ENCODE results near the gene RAP1GAP.
A peak's percentile ranks its signal among the peaks of the same experiment; 100 is the strongest.

RAP1GAP gene

GRCh38 chr1:21590126-21590880 lies 78.9 kb downstream of the RAP1GAP start:
- FAIRE-seq, result no peak

DNA sequence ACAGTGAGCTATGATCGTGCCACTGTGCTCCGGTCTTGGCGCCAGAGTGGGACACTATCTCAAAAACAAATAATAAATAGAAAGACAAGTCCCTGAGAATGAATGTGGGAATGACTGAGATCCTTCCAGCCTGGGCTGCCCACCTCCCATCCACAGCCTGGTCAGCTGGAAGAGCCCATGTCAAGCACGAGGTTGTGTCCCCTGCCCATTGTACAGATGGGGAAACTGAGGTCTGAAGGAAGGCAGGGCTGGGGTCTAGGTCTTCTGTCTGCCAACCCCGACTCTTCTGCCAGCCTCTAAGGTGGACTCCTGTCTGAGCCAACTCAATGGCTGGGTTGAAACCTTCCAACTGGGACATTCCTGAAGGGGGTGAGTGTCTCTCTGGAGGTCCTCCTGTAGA lies 79.5 kb downstream of the RAP1GAP start:
- no peak for FAIRE-seq

DNA sequence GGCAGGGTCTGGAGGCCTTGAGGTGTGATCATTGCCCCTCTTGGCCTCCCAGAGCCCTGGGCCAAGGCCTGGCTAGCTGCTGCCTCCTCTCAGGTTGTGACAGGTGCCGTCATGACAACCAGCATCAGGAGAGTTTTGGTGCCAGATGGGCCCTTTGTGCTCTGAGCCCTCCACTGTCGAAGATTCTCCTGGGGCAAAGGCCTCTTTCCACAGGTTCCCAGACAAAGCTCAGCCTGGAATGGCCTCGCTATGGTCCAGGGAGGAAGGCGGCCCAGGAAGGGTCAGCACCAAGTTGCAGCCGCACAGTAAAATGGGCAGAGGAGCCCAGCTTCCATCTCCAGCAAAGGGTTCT lies 81.6 kb downstream of the RAP1GAP start:
- no peak for FAIRE-seq

GRCh38 chr1:21586846-21587601 lies 82.1 kb downstream of the RAP1GAP start:
- no peak for FAIRE-seq

GRCh38 chr1:21586222-21586621 lies 82.9 kb downstream of the RAP1GAP start:
- FAIRE-seq, result no peak

GRCh38 chr1:21585037-21585436 lies 84.1 kb downstream of the RAP1GAP start:
- FAIRE-seq, result no peak

DNA sequence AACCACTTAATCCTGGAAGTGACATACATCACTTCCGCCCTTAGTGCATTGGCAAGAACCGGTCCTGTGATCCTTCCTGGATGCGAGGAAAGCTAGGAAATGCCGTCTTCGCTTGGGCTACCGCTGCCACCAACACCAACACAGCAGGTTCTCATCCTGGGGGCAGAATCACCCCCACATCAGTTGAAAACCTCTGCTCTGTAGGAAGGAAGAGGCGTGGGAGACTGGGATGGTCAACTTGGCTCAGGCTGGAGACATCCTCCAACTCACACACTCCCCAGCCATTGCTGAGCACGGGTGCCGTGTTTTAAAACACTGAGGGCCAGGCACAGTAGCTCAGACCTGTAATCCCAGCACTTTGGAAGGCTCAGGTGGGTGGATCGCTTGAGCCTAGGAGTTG lies 85.1 kb downstream of the RAP1GAP start:
- no peak for FAIRE-seq

DNA sequence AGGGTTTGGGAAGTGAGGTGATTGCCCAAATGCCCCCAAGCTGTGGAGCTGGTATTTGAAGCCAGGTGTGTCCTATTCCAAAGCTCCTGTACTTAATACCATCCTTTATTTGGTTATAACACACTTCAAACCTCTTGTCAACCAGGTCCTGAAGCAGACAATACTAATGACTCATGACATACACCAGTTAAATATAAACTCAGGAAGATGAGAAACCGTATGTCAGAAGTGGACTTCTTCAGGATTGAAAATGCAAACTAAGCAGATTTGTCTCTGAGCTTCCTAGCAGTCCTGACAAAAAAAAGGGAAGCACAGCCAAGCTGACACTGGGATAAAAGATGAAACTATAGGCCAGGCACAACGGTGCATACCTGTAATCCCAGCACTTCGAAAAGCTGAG lies 89.4 kb downstream of the RAP1GAP start:
- FAIRE-seq, result no peak

DNA sequence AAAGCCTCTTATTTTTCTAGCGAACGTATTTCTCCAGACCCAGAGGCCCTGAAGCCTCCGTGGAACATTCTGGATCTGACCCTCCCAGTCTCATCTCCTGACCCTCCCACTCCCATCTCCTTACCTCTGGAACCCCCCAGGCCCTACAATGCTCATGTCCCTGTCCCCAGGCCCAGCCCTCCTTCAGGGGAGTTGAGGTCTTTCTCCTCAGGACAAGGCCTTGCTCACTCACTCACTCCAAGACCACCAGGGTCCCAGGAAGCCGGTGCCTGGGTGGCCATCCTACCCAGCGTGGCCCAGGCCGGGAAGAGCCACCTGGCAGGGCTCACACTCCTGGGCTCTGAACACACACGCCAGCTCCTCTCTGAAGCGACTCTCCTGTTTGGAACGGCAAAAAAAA lies 91.2 kb downstream of the RAP1GAP start:
- FAIRE-seq, result no peak

GRCh38 chr1:21577324-21577723 lies 91.8 kb downstream of the RAP1GAP start:
- no peak for FAIRE-seq

GRCh38 chr1:21576798-21577187 lies 92.4 kb downstream of the RAP1GAP start:
- FAIRE-seq, result no peak

- no peak for FAIRE-seq
Observed at GRCh38 chr1:21576031-21576797, 92.9 kb downstream of the RAP1GAP start.

DNA sequence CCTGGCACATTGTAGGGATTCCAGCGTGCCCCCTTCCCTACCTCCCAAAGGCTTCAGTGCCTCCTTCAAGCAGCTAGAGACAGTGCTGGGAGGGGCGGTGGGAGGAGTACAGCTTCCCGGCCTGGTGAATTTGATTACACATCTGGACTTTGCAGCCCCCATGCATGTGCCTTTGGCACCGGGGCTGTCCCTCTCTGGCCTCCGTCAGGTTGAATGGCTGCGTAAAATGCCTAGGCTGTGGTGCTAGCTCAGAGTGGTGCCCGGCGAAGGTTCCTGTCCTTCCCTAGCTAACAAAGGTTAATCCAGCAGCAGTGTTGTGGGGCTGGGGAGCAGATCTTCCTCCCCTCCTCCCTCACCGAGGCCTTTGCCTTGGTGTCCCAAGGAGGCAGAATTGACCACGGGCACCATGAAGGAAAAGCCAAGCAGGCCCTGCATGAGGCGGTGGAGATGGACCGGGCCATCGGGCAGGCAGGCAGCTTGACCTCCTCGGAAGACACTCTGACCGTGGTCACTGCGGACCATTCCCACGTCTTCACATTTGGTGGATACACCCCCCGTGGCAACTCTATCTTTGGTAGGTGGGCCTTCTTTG lies 93.7 kb downstream of the RAP1GAP start:
- no peak for FAIRE-seq

DNA sequence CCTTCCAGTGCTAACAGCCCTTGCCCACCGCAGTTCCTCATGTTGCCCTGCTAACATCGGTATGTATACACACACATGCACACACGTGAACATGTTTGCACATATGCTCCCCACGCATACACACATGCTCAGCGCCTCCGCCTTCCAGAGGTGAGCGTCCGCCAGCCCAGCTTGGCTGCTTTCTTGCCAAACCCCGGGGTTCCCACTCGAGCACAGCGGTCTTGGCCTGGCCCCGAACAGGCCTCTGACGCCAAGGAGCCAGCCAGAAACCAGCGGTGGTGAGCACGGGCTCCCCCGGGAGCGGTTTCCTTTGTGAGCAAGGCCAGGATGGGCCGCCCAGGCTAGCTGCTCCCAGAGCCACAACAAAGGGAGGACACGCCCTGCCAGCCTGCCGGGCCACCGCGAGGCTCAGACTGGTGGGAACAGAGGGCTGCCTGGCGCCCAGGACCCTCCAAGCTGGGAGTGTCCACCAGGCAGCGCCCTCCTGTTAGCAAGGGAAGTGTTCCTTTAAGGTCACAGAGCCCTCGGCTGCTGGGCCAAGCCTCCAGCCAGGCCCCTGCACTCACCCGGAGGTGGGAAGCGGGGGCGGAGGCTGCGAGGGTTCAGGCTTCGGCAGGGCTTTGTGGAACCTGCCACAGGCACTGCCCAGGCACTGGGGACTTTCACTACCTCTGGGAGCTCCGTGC lies 94.5 kb downstream of the RAP1GAP start:
- FAIRE-seq, result no peak

DNA sequence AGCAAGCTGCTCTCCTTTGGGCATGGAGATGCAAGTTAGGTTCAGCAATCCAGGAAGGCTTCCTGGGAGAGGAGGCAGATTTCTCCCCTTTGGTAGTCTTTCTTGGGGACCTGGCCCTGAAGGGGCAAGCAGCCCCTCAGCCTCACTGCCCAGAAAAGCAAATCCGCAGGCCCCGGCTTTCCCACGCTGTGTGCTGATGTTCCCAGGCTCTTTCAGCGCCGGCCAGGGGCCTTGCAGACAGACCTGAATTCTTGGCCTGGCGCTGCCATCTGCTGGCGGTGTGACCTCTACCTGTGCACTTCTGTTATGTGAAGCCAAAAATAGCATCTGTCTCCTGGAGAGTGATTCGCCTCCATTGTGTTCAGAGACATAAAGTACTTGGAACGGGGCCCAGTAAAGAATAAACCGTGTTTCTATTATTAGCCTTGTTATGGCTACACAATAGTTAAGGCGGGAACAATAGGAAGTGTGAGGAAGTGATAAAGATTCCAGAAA lies 95.1 kb downstream of the RAP1GAP start:
- peak; percentile 83 for FAIRE-seq

GRCh38 chr1:21573475-21573874 lies 95.7 kb downstream of the RAP1GAP start:
- FAIRE-seq, result no peak

DNA sequence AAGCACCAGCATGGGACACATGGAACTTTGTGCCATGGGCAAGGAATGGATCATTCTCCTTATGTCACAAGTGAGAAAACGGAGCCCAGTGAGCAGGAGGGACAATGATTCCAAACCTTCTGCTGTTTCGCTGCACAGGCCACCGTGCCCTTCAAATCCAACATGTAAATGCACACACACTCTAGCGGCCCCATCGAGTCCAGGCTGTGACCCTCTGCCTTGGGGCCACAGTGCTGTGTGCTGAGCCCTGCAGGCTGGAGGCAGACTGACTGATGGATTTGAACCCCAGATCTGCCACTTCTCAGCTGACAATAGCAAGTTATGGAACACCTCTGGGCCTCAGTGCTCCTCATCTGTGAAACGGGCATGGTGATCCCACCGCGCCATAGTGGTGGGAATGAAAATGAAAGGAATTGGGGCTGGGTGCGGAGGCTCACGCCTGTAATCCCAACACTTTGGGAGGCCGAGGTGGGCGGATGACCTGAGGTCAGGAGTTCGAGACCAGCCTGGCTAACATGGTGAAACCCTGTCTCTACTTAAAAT lies 96.4 kb downstream of the RAP1GAP start:
- FAIRE-seq, result no peak

DNA sequence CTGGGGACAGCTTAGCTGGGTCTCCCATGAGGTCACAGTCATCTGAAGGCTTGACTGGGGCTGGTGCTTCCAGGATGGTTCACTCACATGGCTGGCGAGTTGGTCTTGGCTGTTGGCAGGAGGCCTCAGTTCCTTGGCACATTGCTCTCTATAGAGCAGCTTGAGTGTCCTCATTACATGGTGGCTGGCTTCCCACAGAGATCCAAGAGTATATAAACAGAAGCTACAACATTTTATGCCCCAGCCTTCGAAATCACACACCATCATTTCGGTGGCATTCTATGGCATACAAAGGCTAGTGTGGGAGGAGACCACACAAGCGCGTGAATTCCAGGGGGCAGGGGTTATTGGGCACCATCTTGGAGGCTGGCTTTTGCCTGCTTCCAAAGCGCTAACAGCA lies 96.9 kb downstream of the RAP1GAP start:
- no peak for FAIRE-seq

DNA sequence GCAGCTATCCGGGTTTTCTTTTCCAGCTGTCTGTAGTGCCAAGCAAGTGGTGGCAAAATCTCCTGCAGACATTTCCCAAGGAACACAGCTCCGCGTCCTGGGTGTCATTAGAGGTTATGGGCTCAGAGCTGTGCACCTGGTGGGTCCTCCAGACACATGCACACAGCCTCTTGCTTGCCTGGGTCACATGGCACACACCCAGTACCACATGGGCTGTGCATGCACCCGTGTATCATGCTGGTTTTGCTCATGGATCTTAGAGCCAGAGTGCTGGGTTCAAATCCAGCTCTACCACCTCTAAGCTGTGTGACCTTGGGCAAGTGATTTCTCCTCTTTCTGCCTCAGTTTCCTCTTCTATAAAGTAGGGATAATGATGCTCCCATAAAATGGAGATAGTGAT lies 98.3 kb downstream of the RAP1GAP start:
- no peak for FAIRE-seq

- FAIRE-seq, result no peak
Observed at GRCh38 chr1:21570528-21570875, 98.7 kb downstream of the RAP1GAP start.

DNA sequence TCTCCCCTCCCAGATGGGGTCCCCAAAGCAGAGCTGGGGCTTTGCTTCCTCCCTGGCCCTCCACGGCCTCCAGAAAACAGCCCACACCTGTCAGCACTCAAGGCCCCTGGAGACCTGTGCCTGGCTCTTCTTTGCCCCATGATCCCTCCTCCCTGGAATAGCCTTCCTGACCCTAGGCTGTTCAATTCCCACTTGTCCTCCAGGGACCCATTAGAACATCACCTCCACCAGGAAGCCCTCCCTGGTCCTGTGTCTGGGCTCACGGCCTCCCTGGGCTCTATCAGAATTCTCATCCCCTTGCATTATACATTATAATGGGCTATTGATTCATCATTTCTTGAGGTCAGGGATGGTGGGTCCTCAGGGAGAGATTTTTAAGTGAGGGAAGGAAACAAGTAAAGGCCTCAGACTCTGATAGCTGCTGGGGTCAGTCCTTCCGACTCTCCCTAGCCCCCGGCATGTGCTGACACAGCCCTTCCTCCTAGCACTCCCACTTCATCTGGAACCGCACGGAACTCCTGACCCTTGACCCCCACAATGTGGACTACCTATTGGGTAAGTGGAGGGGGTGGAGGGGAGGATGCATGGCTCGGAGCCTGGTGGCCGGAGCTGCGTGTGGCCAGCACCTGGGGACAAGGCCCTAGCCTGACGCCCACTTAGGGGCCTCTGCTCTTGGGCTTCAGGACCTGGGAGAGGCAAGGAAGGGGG lies 99.2 kb downstream of the RAP1GAP start:
- no peak for FAIRE-seq

All from endometrium (tissue), 2 donors.